DMS53 treated with DMSO at 0.1 percent for 48 hours (cell line): Measurements from ENCODE around the gene EFCAB9.

Experiments
- DNase-seq: peaks from one replicate; lab custom pipeline; 2025; ENCODE audit not compliant: unreplicated experiment; lab: John Stamatoyannopoulos, UW

The EFCAB9 gene

DNA sequence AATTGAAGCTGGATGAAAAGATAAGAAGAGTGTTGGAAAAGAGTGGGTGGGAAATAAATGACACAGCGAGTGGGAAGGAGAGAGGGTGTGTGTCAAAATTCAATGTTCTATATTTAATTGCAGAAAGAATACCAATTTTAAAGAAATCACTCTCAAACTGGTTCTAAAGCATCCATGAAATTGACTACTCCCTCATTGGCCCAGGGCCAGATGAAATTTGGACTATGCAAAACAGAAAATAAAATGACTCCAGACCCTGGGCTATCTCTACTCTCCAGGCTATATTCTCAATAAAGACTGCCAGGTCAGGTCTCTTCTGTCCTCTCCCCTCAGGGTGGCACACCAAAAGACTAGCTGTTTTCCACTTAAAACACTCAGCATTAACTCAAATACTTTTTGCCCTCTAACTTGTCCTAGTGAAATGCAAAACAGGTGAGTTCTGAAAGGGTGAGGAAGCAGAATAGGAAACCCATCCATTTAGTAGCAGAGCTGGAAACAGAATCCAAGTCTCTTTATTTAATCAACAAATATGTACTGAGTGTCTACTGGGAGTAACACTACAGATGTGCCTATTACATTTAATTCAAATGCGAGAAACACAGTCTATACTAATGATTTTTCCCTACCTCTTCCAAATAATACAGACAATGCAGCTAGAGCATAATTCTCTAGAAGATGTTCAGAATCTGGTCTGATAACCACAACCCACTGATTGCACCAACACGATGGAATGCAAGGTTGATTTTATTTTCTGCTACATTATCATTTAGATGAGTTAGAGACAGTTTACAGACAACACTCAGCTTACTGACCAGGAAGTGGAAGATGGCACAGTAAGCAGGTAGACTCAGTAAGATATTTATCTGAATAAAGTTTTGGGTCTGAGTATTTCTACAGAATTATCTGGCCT lies 42.1 kb downstream of the EFCAB9 start:
- DNase-seq: no peak

DNA sequence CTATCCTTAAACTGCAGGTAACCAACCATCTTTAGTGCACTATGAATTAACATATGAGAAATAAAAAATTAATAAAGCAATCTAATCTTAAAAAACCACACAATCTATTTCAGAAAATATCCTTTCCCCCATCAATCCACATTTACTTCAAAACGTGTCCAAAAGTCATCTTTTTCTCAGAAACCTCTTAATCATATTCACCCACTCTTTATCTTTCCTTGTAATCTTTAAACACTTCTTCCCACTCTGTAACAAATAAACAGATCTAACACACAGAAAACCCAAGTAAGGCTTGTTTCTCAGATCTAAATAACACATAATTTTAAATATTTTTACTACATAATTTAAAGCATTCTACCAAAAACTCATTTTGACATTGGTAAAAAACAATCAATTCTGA lies 44.4 kb downstream of the EFCAB9 start:
- no peak for DNase-seq

DNA sequence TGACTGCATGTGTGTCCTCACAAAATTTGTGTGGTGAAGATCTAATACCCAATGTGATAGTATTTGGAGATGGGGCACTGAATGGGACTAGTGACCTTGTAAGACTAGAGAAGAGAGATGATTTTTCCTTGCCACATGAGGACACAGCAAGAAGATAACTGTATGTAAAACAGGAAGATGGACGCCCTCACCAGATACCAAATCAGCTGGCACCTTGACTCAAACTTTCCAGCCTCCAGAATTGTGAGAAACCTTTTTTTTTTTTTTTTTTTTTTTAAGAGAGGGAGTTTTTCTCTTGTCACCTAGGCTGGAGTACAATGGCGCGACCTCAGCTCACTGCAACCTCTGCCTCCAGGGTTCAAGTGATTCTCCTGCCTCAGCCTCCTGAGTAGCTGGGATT lies 49.3 kb downstream of the EFCAB9 start:
- DNase-seq: no peak

DNA sequence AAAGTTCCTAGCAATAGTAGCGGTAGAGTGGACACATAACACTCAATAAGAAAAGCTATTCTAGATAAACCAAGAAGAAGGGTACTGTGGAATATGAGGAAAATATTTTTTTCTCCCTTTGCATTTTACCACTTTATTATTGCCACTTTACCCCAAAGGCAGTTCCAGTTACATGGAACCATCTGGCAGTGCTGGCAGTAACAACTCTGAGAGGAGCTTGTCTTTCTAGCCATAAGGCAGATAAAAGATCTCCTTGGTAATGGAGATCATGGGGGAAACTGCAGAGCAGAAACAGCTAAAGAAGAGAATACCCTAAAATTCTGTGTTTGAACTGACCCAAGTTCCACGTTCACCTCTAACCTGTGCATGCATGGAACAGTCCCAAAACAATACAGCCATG lies 51.1 kb downstream of the EFCAB9 start:
- DNase-seq: no peak

DNA sequence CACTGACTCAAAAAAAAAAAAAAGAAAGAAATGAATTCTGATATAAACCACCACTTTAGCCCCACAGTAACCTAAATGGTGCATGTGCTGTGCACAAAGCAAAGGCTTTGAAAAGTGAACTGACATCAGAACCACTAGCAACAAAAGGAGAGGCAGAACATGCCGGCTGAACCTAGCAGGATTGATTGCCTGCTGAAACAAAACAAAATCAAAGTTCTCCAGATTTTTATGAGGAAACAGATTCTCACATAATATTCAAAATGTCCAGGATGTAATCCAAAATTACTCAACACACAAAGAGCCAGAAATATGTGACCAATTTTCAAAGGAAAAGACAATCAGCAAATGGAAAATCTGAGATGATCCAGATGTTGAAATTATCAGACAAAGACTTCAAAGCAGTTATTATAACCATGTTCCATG lies 51.7 kb downstream of the EFCAB9 start:
- no peak for DNase-seq

DNA sequence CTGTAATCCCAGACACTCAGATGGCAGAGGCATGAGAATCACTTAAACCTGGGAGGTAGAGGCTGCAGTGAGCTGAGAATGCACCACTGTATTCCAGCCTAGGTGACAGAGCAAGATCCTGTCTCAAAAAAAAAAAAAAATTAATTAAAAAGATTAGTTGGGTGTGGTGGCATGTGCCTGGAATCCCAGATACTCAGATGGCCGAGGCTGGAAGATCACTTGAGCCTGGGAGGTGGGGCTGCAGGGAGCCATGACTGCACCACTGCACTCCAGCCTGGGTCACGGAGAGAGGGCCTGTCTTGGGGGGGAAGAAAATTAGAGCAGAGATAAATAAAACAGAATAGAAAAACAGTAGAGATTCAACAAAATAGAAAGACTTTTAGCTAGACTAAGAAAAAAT lies 54.7 kb downstream of the EFCAB9 start:
- DNase-seq: no peak

DNA sequence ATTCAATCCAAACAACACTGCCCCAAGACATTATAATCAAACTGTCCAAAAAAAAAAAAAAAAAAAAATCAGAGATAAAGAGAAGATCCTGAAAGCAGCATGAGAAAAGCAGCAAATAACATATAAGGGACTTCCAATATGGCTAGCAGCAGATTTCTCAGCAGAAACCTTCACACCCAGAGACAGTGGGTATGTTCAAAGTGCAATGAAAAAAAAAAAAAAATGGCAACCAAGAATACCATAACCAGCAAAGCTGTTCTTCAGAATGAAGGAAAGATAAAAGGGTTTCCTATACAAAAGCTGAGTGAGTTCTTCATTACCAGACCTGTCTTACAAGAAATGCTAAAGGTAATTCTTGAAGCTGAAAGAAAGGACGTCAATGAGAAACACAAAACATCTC lies 57.4 kb downstream of the EFCAB9 start:
- no peak for DNase-seq

DNA sequence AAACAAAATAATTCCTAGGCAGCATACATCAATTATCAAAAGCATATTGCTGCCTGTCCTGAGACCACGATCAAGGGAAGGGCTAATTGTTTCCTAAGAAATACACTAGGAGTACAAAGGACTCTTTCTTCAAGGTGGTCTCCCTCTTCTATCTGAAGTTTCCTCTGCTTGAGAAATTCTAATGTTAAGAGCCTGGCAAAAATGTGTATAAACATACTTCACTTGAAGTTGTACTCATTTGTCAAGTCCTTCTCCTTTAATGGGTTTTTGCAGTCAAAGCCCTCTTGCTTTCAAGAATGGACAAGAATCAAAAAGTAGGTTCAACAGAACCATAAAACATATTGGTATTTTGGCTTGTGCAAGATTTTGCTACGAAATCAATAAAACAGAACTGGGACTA lies 58.5 kb downstream of the EFCAB9 start:
- DNase-seq: no peak
